SH-SY5Y (cell line): ENCODE results near the gene HMCN2.

Experiments used
- GATA2 ChIP-seq: IDR thresholded peaks from 2 replicates; pipeline ENCODE4 v1.6.1; 2011; ENCODE audit warnings: mild to moderate bottlenecking, low read depth, low read length
- GATA3 ChIP-seq: IDR thresholded peaks from 2 replicates; pipeline ENCODE4 v1.6.1; 2011; ENCODE audit warnings: low read depth, mild to moderate bottlenecking, low read length, moderate library complexity

Gene HMCN2

DNA sequence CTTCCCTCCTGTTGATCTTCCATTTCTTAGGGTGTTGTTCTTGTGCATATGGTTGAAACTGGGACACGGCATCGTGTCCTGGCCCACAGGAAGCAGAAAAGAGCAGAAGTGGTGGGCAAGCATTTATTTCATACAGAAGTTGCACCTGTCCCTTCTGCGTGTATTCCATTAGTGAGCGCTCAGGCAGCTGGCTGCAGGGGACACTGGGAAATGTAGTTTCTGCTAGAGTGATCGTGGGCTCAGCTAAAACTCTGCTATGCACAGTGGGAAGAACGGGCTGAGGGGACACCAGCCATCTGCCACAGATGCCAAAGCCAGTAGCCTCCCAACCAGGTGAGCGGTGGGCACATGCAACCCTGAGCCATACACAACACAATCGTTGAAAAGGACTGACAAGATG is 121.8 kb downstream of the HMCN2 start:
- TF ChIP-seq GATA3, result no peak
- TF ChIP-seq GATA2, result no peak

DNA sequence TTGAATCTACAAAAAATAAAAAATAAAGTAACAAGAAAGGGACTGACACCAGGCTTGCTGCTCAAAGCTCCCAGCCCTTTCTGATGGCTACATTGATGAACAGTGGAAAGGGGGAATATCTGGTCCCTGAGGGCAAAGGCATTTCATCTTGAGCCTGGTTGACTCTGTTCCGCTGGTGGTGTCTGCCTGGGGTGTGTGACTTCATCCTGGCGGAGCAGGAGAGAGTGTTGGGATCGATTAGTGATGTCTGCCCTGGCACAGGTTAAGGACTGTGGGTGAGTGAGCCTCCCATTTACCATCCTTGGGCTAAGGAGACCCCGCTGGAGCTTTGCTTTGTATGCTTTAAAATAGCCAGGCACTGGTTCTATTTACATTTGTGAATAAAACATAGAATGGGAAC is 122.3 kb downstream of the HMCN2 start:
- TF ChIP-seq GATA3 (no peak), GATA2 (no peak)

DNA sequence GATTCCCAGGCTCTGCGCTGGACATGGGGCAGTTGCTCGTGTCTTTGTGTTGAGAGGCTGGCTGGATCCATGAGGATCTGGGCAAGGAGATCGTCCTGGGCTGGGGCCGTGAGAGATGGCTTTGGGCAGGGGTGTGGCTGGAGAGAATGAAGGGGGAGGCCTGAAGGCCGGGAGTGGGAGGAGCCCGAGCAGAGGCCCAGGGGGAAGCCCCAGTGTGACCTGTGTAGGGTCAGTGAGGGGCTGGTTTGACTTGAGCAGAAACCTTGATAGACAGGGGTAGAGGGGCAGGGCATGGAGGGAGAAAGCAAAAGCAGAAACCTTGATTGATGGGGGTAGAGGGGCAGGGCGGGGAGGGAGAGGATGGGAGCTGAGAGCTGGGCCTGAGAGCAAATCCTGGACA is 124.8 kb downstream of the HMCN2 start:
- TF ChIP-seq GATA3, result no peak
- no peak for TF ChIP-seq GATA2

DNA sequence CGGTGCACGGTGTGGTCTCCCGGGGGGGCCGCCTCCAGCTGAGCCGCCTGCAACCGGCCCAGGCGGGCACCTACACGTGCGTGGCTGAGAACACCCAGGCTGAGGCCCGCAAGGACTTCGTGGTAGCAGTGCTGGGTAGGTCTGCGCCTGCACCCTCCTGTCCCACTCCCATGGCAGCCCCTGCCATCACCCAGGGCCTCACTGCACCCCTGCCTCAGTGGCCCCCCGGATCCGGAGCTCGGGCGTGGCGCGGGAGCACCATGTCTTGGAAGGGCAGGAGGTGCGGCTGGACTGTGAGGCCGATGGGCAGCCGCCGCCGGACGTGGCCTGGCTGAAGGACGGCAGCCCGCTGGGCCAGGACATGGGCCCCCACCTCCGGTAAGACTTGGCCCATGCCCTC is 125.4 kb downstream of the HMCN2 start:
- TF ChIP-seq GATA2 (no peak), GATA3 (no peak)

DNA sequence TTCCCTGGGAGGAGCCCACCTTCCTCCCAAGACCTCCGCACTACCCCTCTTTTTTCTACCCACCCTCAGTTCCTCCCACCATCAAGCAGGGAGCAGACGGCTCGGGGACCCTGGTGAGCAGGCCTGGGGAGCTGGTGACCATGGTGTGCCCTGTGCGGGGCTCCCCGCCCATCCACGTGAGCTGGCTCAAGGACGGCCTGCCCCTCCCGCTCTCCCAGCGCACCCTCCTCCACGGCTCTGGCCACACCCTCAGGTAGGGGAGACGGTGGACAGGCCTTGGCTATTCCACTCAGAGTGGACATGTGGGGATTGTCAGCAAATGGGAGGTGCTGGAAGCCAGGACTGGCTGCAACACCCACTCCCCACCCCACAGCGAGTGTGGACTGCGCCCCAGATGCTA is 126.3 kb downstream of the HMCN2 start:
- TF ChIP-seq GATA3 (no peak), GATA2 (no peak)

DNA sequence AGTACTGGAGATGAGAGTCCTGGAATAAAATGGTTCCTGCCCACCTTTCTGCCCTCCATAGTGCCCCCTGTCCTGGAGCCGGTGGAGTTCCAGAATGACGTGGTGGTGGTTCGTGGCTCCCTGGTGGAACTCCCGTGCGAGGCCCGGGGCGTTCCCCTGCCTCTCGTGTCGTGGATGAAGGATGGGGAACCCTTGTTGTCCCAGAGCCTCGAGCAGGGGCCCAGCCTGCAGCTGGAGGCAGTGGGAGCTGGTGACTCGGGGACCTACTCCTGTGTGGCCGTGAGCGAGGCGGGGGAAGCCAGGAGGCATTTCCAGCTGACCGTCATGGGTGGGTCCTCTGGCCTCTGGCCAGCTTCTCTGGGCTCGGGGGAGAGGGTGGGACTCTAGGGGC is 128.1 kb downstream of the HMCN2 start:
- TF ChIP-seq GATA3 (no peak), GATA2 (no peak)

DNA sequence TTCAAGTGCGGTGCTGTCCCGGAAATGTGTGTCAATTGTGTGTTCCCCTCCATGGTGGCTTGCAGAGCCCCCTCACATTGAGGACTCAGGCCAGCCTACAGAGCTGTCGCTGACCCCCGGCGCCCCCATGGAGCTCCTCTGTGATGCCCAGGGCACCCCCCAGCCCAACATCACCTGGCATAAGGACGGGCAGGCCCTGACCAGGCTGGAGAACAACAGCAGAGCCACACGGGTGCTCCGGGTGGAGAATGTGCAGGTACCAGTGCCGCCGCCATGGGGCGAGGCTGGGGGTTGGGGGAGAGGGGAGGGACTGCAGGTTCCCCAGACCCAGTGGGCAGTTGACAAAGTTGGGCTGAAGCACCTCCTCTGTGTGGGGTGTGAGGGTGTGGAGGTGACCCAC is 128.8 kb downstream of the HMCN2 start:
- TF ChIP-seq GATA3 (no peak), GATA2 (no peak)

DNA sequence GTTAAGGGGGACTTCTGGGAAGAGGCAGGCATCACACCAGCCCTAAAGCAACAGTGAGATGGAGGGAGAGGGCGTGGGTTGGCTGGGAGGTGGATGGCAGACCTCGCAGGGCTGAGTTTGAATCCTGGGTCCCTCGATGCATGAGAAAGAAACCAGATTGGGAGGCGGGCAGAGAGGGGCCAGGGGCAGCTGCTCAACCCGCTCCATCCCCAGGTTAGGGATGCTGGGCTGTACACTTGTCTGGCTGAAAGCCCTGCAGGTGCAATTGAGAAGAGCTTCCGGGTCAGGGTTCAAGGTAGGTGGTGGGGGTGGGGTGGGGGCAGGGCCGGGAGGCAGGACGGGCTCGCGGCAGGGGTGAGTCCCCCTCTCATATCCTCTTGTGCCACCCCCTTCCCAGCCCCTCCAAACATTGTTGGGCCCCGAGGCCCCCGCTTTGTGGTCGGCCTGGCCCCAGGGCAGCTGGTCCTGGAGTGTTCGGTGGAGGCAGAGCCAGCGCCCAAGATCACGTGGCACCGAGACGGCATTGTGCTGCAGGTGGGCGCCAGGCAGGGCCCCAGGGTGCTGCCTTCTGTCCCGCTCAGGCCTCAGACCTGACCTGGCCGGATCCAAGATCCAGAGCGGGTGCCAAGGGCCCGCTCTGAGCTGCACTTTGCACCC is 129.4 kb downstream of the HMCN2 start:
- TF ChIP-seq GATA3 (no peak), GATA2 (no peak)

DNA sequence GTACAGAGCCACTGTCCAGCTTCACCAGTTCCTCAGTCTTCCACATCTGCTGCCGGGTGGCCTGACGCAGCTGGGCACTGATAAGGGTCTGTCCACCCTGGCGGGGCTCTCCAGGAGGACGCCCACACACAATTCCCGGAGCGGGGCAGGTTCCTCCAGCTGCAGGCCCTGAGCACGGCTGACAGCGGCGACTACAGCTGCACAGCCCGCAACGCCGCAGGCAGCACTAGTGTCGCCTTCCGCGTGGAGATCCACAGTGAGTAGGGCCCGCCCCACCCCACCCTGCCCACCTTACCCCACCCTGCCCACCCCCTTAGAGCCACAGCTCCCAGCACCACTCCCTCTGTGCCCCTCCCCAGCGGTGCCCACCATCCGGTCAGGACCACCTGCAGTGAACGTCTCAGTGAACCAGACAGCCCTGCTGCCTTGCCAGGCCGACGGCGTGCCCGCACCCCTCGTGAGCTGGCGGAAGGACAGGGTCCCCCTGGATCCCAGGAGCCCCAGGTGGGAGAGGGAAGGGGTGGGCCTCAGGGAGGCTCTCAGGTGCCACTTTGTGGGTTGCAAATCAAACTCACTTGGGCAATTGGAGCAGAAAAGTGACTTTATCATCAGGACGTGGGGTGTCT is 130.4 kb downstream of the HMCN2 start:
- TF ChIP-seq GATA2 (no peak), GATA3 (no peak)

DNA sequence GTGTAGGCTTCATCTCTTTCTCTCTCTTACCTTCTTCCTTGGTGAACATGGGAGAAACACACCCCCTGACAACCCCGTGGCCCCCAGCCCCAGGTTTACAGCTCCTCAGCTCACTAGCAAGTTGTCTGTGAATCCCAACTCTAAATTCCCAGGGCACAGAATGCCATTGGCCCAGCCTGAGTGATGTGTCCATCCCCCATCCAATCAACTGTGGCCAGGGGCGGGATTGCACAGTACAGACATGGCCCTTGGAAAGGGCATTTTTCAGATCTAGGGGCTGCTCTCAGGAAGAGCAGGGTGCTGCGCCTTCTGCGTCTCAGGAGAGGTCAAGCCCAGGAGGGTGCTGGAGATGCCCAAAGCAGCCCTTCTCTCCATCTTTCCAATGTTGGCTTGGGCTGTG is 131.0 kb downstream of the HMCN2 start:
- TF ChIP-seq GATA3, result no peak
- TF ChIP-seq GATA2, result no peak

DNA sequence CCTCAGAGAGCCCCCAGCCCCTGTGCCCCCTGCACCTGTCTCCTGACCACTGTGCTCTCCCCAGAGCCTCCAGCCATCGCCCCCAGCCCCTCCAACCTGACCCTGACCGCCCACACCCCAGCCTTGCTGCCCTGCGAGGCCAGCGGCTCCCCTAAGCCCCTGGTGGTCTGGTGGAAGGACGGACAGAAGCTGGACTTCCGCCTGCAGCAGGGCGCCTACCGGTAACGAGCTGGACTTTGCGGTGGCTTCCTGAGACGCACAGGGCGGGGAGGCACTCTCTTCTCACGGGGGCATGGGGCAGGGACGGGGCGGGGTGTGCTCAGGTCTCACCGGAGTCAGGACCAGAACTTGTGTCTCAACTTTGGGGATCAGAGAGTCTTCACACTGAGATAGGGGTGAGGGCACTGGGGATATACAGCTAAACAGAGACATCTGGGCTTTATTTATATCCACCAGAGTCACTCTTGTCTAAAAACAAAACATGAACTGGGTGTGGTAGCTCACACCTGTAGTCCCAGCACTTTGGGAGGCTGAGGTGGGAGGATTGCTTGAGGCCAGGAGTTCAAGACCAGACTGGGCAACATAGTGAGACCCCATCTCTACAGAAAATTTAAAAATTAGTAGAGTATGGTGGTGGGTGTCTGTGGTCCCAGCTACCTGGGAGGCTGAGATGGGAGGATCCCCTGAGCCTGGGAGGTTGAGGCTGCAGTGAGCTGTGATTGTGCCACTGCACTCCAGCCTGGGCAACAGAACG is 133.1 kb downstream of the HMCN2 start:
- TF ChIP-seq GATA3 (no peak), GATA2 (no peak)

DNA sequence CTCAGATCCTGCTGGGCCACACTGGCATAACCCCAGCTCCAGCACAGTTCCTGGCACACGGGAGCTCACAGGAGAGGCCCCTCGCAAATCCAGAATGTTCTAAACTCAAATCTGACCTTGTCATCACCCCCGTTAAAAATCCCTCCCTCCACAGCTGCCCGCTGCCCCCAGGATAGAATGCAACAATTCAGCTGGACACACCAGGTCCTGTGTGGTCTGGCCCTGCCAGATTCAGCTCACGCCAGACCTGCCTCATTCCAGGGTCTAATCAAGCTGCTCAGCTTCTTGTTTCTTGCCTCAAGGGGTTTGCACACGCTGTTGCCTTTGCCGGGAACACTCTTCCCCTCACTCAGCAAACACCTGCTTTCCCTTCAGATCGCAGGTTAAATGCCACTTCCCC is 134.2 kb downstream of the HMCN2 start:
- TF ChIP-seq GATA3 (no peak), GATA2 (no peak; the same call in 1 of the 2 replicates)

DNA sequence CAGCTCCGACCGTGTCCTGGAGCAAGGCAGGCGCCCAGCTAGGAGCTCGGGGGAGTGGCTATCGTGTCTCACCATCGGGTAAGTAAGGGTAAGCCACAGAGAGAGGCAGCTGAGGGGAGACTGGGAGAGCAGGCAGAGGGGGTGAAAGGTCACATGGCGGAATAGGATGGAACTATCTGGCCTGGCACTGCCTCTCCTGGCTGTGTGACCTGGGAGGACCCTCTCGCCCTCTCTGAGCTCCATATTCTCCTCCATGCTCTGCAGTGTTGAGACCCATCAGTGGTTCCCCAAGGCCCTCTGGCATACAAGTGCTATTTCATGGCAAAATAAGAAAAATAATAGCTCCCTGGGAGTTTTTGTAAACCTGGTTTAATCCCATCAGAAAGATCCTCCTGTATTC is 135.3 kb downstream of the HMCN2 start:
- TF ChIP-seq GATA3, result no peak

DNA sequence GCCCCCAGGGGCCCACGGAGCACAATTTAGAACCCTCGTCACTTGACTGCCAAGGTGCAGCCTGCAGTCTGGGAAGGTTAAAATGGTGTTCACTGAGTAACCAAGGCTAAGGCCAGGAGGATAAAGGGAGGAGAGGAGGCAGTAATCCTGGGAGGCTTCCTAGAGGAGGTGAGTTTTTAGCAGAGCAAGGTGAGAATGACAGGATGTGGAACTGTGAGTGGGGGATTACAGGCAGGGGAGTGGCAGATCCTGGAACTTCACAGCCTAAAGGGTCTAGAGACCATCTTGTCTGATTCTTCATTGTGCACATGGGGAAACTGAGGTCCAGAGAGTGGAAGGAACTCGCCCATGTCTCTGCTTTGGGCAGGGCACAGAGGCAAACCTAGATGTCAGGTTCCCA is 136.7 kb downstream of the HMCN2 start:
- TF ChIP-seq GATA2 (no peak), GATA3 (no peak)
